SK-N-MC (cell line): ENCODE data around the gene CFDP1.
"Not testable (repeated sequence)": the region's sequence is repeated elsewhere in the genome, so short reads cannot be mapped to it uniquely, and the experiment has no call there.

Source experiments
- DNase-seq: peaks from one replicate; pipeline ENCODE4 v3.0.0-alpha.2; 2011; ENCODE audit warnings: low read depth, low spot score
- H3K27ac ChIP-seq: fragments of 200-600 bp; sonication (generic); 2 replicates; pipeline ENCODE4 v1.5.1; 2016; ENCODE audit warnings: mixed run types
- H3K36me3 ChIP-seq: fragments of 200-600 bp; sonication (generic); 2 replicates; pipeline ENCODE4 v1.6.1; 2017; ENCODE audit warnings: antibody characterized with exemption, low read length, mixed read lengths; ENCODE audit not compliant: insufficient read depth
- H3K4me3 ChIP-seq: fragments of 200-600 bp; sonication (generic); 2 replicates; pipeline ENCODE4 v1.5.1; 2016
- H3K9ac ChIP-seq: fragments of 200-600 bp; sonication (generic); 2 replicates; pipeline ENCODE4 v1.8.0; 2017; ENCODE audit warnings: mixed run types, mixed read lengths; ENCODE audit not compliant: insufficient read length
- H3K9me3 ChIP-seq: fragments of 200-600 bp; sonication (generic); 2 replicates; pipeline ENCODE4 v1.6.1; 2017; ENCODE audit warnings: low read depth, mild to moderate bottlenecking, antibody characterized with exemption, low read length, moderate library complexity, mixed read lengths
- EZH2 ChIP-seq: fragments of 200-600 bp; sonication (generic); IDR thresholded peaks from one replicate; pipeline ENCODE4 v1.6.1; 2017; ENCODE audit warnings: antibody characterized with exemption
- FOXP2 ChIP-seq: optimal IDR thresholded peaks from 2 replicates; pipeline ENCODE3; 2011; ENCODE audit warnings: mild to moderate bottlenecking, moderate library complexity; ENCODE audit not compliant: insufficient read depth; ENCODE audit errors: extremely low read length, control extremely low read depth
- POLR2AphosphoS5 ChIP-seq: IDR thresholded peaks from 2 replicates; pipeline ENCODE4 v1.6.1; 2012; ENCODE audit warnings: mild to moderate bottlenecking, low read depth, low read length, borderline replicate concordance

Gene CFDP1

GRCh38 chr16:75475420-75475847, 42.1 kb upstream of the CFDP1 start:
- TF ChIP-seq FOXP2, result no peak
- TF ChIP-seq EZH2, result no peak
- no peak for TF ChIP-seq POLR2AphosphoS5
- no peak for DNase-seq
- H3K4me3 ChIP-seq, result no peak overlapping the region
- H3K9ac ChIP-seq, result no peak overlapping the region
- no peaks in the 10 kb centered on the region for H3K36me3 ChIP-seq
- no peaks in the 10 kb centered on the region for H3K9me3 ChIP-seq
- no peak overlapping the region for H3K27ac ChIP-seq

GRCh38 chr16:75472908-75473877, 39.9 kb upstream of the CFDP1 start:
- Histone ChIP-seq H3K9me3 (no peaks in the 10 kb centered on the region), H3K36me3 (no peaks in the 10 kb centered on the region), H3K9ac (no peak overlapping the region), H3K4me3 (no peak overlapping the region), H3K27ac (no peak overlapping the region)
- DNase-seq, result no peak
- TF ChIP-seq EZH2 (no peak), FOXP2 (no peak), POLR2AphosphoS5 (no peak)

GRCh38 chr16:75471723-75472633, 38.7 kb upstream of the CFDP1 start:
- Histone ChIP-seq H3K9ac (no peak overlapping the region), H3K4me3 (no peak overlapping the region), H3K36me3 (no peaks in the 10 kb centered on the region), H3K27ac (no peak overlapping the region), H3K9me3 (no peaks in the 10 kb centered on the region)
- DNase-seq, result no peak
- TF ChIP-seq EZH2, result no peak
- no peak for TF ChIP-seq FOXP2
- TF ChIP-seq POLR2AphosphoS5, result no peak

GRCh38 chr16:75466760-75467159, 33.5 kb upstream of the CFDP1 start:
- Histone ChIP-seq H3K27ac (no peak overlapping the region), H3K9ac (no peak overlapping the region), H3K9me3 (no peaks in the 10 kb centered on the region), H3K36me3 (no peaks in the 10 kb centered on the region), H3K4me3 (no peak overlapping the region)
- DNase-seq, result no peak
- TF ChIP-seq FOXP2, result no peak
- TF ChIP-seq POLR2AphosphoS5, result no peak
- TF ChIP-seq EZH2, result no peak

GRCh38 chr16:75464122-75464918, 31.0 kb upstream of the CFDP1 start, which contains the start of gene TMEM170A:
TMEM170A (minus strand) TSS chr16:75464689; CDS start chr16:75464600, 89 bp downstream.
- TF ChIP-seq POLR2AphosphoS5 (peak; percentile 83), FOXP2 (no peak), EZH2 (no peak)
- no peak for DNase-seq
- Histone ChIP-seq H3K27ac (no peak within 1 kb of the TSS; the same call in 1 of the 2 replicates), H3K9me3 (no peaks in the 10 kb centered on the region), H3K4me3 (peak within 1 kb of the TSS; percentile 82), H3K36me3 (no peaks in the 10 kb centered on the region), H3K9ac (peak within 1 kb of the TSS; percentile 55)

- not testable (repeated sequence) for H3K27ac ChIP-seq, DNase-seq, H3K9me3 ChIP-seq, H3K36me3 ChIP-seq
- H3K4me3 ChIP-seq, result peak overlapping the region; percentile 82
- H3K9ac ChIP-seq, result peak overlapping the region; percentile 55
These were observed 30.3 kb upstream of the CFDP1 start for GRCh38 chr16:75463389-75464121.

- DNase-seq, result no peak
- no peak overlapping the region for H3K9ac ChIP-seq
- no peaks in the 10 kb centered on the region for H3K9me3 ChIP-seq
- H3K4me3 ChIP-seq, result no peak overlapping the region
- no peaks in the 10 kb centered on the region for H3K36me3 ChIP-seq
- no peak overlapping the region for H3K27ac ChIP-seq
- TF ChIP-seq FOXP2, result no peak
- no peak for TF ChIP-seq POLR2AphosphoS5
- TF ChIP-seq EZH2, result no peak
These were observed 29.5 kb upstream of the CFDP1 start for GRCh38 chr16:75462806-75463205.

GRCh38 chr16:75461575-75461974, 28.3 kb upstream of the CFDP1 start:
- no peaks in the 10 kb centered on the region for H3K36me3 ChIP-seq
- no peak for DNase-seq
- H3K27ac ChIP-seq, result no peak overlapping the region
- no peaks in the 10 kb centered on the region for H3K9me3 ChIP-seq
- TF ChIP-seq FOXP2 (no peak), EZH2 (no peak), POLR2AphosphoS5 (no peak)
- H3K4me3 ChIP-seq, result no peak overlapping the region
- no peak overlapping the region for H3K9ac ChIP-seq
